Trophoblast cell (in vitro differentiated cells and primary cell): ENCODE data around the gene HIPK1.

Experiments used
- DNase-seq, 2 donors: peaks; one replicate each; pipeline ENCODE4 v3.0.0-alpha.2; 2016
- H2AFZ ChIP-seq: 2 replicates; pipeline ENCODE4 v1.6.1; 2013; ENCODE audit warnings: low read length, moderate library complexity, mild to moderate bottlenecking; ENCODE audit not compliant: insufficient read depth, poor library complexity
- H2AK5ac ChIP-seq: 2 replicates; pipeline ENCODE4 v1.6.1; 2013; ENCODE audit warnings: mild to moderate bottlenecking, low read length
- H2BK120ac ChIP-seq: 2 replicates; pipeline ENCODE4 v1.6.1; 2013; ENCODE audit warnings: low read length, mild to moderate bottlenecking, moderate library complexity; ENCODE audit not compliant: insufficient read depth, poor library complexity
- H2BK12ac ChIP-seq: 2 replicates; pipeline ENCODE4 v1.6.1; 2013; ENCODE audit warnings: mild to moderate bottlenecking, low read length, moderate library complexity
- H2BK5ac ChIP-seq: 2 replicates; pipeline ENCODE4 v1.6.1; 2013; ENCODE audit warnings: low read length, low read depth, moderate library complexity, mild to moderate bottlenecking; ENCODE audit not compliant: poor library complexity
- H3K14ac ChIP-seq: 2 replicates; pipeline ENCODE4 v1.6.1; 2013; ENCODE audit warnings: mild to moderate bottlenecking, low read length
- H3K18ac ChIP-seq: 2 replicates; pipeline ENCODE4 v1.6.1; 2013; ENCODE audit warnings: mild to moderate bottlenecking, low read length
- H3K23ac ChIP-seq: 2 replicates; pipeline ENCODE4 v1.6.1; 2013; ENCODE audit warnings: low read length
- H3K27ac ChIP-seq: 2 replicates; pipeline ENCODE4 v1.5.1; 2013; ENCODE audit warnings: low read depth, mild to moderate bottlenecking, inconsistent platforms, low read length, moderate library complexity
- H3K27me3 ChIP-seq: 2 replicates; pipeline ENCODE4 v1.6.1; 2013; ENCODE audit warnings: inconsistent platforms, mild to moderate bottlenecking, low read length, moderate library complexity; ENCODE audit not compliant: insufficient read depth
- H3K36me3 ChIP-seq, 2 experiments: 1 replicate in 1 of 2; 2 replicates in 1 of 2; pipeline ENCODE4 v1.6.1; 2013; ENCODE audit warnings: low read length in 2 of 2, mild to moderate bottlenecking in 2 of 2, moderate library complexity in 1 of 2; ENCODE audit not compliant: insufficient read depth in 2 of 2, control insufficient read depth in 1 of 2
- H3K4ac ChIP-seq: 2 replicates; pipeline ENCODE4 v1.6.1; 2013; ENCODE audit warnings: low read depth, mild to moderate bottlenecking, low read length, moderate library complexity
- H3K4me1 ChIP-seq, 2 experiments: 1 replicate in 1 of 2; 2 replicates in 1 of 2; pipeline ENCODE4 v1.6.1; 2013; ENCODE audit warnings: low read length in 2 of 2, mild to moderate bottlenecking in 2 of 2, moderate library complexity in 1 of 2; ENCODE audit not compliant: insufficient read depth in 2 of 2, control insufficient read depth in 1 of 2
- H3K4me2 ChIP-seq: 2 replicates; pipeline ENCODE4 v1.6.1; 2013; ENCODE audit warnings: inconsistent platforms, mild to moderate bottlenecking, low read length, moderate library complexity
- H3K4me3 ChIP-seq: 2 replicates; pipeline ENCODE4 v1.5.1; 2013; ENCODE audit warnings: mild to moderate bottlenecking, low read depth, low read length, inconsistent platforms
- H3K79me1 ChIP-seq: one replicate; pipeline ENCODE4 v1.6.1; 2013; ENCODE audit warnings: low read length
- H3K79me2 ChIP-seq: 2 replicates; pipeline ENCODE4 v1.6.1; 2013; ENCODE audit warnings: low read length, mild to moderate bottlenecking; ENCODE audit not compliant: control insufficient read depth, insufficient read depth, poor library complexity
- H3K9ac ChIP-seq: 2 replicates; pipeline ENCODE4 v1.6.1; 2013; ENCODE audit warnings: mild to moderate bottlenecking, low read length
- H3K9me3 ChIP-seq: 2 replicates; pipeline ENCODE4 v1.6.1; 2013; ENCODE audit warnings: low read depth, mild to moderate bottlenecking, control low read depth, inconsistent platforms, low read length; ENCODE audit not compliant: insufficient read depth
- H4K12ac ChIP-seq: 2 replicates; pipeline ENCODE4 v1.6.1; 2013; ENCODE audit warnings: low read depth, mild to moderate bottlenecking, low read length, moderate library complexity
- H4K8ac ChIP-seq: 2 replicates; pipeline ENCODE4 v1.6.1; 2013; ENCODE audit warnings: low read depth, mild to moderate bottlenecking, low read length, moderate library complexity
- H4K91ac ChIP-seq: one replicate; pipeline ENCODE4 v1.6.1; 2013; ENCODE audit warnings: low read depth, mild to moderate bottlenecking, low read length, moderate library complexity
- WGBS: extraction: QIAGEN DNeasy Blood & Tissue Kit; methylation state at CpG from one replicate; pipeline ENCODE4 v1.1.7; 2013; ENCODE audit warnings: missing lambda C conversion rate; ENCODE audit not compliant: insufficient read length, insufficient coverage; ENCODE audit errors: extremely low coverage; 5-methylcytosine and 5-hydroxymethylcytosine counted together

Gene HIPK1

DNA sequence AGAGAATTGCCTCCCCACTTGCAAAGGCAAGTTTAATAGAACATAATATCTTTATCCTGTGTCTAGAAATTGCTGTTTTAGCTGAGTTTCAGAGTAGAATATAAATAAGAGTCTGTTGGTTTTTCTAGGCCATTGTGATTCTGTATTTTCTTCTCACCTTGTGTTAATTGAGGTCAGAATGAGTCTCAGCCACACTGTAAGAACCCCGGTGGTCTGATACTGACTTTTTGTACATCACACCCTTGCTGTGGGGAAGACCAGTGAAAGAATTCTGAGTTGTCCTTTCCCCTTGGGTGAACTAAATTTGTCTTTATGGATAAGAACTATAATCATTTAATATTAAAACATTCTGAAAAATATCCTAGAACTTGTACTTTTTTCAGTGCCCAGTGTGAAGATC is 6.8 kb downstream of the HIPK1 start:
- Histone ChIP-seq H3K9me3 (no peaks in the 10 kb centered on the region), H3K4ac (no peak overlapping the region), H2AFZ (no peak overlapping the region), H2BK5ac (no peak overlapping the region), H3K27ac (no peak overlapping the region), H4K8ac (no peak overlapping the region), H3K79me2 (peaks cover 5% of the 10 kb centered on the region), H4K91ac (no peak overlapping the region), H3K14ac (no peak overlapping the region), H3K4me3 (no peak overlapping the region), H3K4me1 (peaks cover 0 to 2% of the 10 kb centered on the region in 2 experiments), H3K27me3 (no peaks in the 10 kb centered on the region), H3K79me1 (no peaks in the 10 kb centered on the region), H3K9ac (no peak overlapping the region), H2AK5ac (no peak overlapping the region), H2BK120ac (no peak overlapping the region), H3K18ac (no peak overlapping the region), H3K4me2 (no peak overlapping the region), H4K12ac (no peak overlapping the region), H3K23ac (no peak overlapping the region), H2BK12ac (no peak overlapping the region), H3K36me3 (peaks cover 6 to 8% of the 10 kb centered on the region in 2 experiments)
- DNase-seq, result no peak
- no CpG with 5 or more reads among the region's 1 CpG for WGBS

DNA sequence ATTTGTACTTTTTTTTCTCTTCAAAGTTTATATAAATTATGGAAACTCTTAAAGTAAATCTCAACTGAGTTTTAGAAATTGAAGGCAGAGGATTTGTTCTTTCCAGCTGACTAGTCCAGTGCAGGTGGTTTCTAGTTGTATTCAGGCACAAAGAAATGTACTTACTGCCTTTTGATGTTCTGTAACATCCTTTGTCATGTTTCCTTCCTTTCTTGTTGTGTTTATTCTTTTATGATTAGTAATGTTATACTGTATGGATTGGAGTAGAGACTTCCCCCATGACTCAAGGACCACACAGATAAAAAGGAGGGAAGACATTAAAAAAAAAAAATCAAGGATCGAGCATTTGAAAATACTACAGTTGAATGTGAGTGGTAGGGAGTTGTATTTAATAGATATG is 8.0 kb downstream of the HIPK1 start:
- Histone ChIP-seq H3K4me3 (no peak overlapping the region), H3K4me2 (no peak overlapping the region), H3K79me2 (peaks cover 5% of the 10 kb centered on the region), H3K79me1 (no peaks in the 10 kb centered on the region), H3K18ac (no peak overlapping the region), H2BK120ac (no peak overlapping the region), H4K91ac (no peak overlapping the region), H2BK12ac (no peak overlapping the region), H4K12ac (no peak overlapping the region), H3K9me3 (no peaks in the 10 kb centered on the region), H3K23ac (no peak overlapping the region), H3K9ac (no peak overlapping the region), H3K4me1 (peaks cover 0 to 2% of the 10 kb centered on the region in 2 experiments), H3K4ac (no peak overlapping the region), H3K27me3 (no peaks in the 10 kb centered on the region), H2BK5ac (no peak overlapping the region), H2AFZ (no peak overlapping the region), H3K36me3 (peaks cover 10 to 15% of the 10 kb centered on the region in 2 experiments), H3K27ac (no peak overlapping the region), H4K8ac (no peak overlapping the region), H3K14ac (no peak overlapping the region), H2AK5ac (no peak overlapping the region)
- WGBS, result 100% methylated on average over 1 of the region's 1 CpG
- DNase-seq, result no peak

DNA sequence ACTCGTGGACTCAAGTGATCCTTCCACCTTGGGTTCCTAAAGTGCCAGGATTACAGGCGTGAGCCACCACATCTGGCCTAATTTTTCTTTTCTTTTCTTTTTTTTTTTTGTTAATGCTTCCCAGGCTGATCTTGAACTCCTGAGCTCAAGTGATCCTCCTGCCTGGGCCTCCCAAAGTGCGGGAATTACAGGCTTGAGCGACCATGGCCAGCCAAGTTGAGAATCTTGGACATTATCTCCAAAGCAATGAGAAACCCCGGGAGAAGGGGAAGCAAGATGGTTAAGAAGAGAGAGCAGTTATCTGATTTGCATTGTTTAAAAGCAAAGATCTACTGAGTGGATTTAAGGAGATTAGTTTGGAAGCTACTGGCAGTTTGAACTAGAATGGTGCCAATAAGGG is 9.1 kb downstream of the HIPK1 start:
- no peak overlapping the region for H2BK120ac ChIP-seq
- H3K79me1 ChIP-seq, result no peaks in the 10 kb centered on the region
- no peak overlapping the region for H3K14ac ChIP-seq
- H2BK12ac ChIP-seq, result no peak overlapping the region
- H3K4me2 ChIP-seq, result no peak overlapping the region
- no peak overlapping the region for H3K27ac ChIP-seq
- H3K23ac ChIP-seq, result no peak overlapping the region
- no peaks in the 10 kb centered on the region for H3K27me3 ChIP-seq
- H3K18ac ChIP-seq, result no peak overlapping the region
- no peak overlapping the region for H3K9ac ChIP-seq
- peaks cover 10 to 15% of the 10 kb centered on the region in 2 experiments for H3K36me3 ChIP-seq
- H2BK5ac ChIP-seq, result no peak overlapping the region
- no peak overlapping the region for H3K4ac ChIP-seq
- no peaks in the 10 kb centered on the region for H3K9me3 ChIP-seq
- H4K8ac ChIP-seq, result no peak overlapping the region
- DNase-seq, result no peak
- H3K4me1 ChIP-seq, result peaks cover 0 to 2% of the 10 kb centered on the region in 2 experiments
- no peak overlapping the region for H2AK5ac ChIP-seq
- no peak overlapping the region for H3K4me3 ChIP-seq
- no peak overlapping the region for H2AFZ ChIP-seq
- H3K79me2 ChIP-seq, result peaks cover 5% of the 10 kb centered on the region
- no peak overlapping the region for H4K91ac ChIP-seq
- no peak overlapping the region for H4K12ac ChIP-seq
- no CpG with 5 or more reads among the region's 5 CpGs for WGBS

DNA sequence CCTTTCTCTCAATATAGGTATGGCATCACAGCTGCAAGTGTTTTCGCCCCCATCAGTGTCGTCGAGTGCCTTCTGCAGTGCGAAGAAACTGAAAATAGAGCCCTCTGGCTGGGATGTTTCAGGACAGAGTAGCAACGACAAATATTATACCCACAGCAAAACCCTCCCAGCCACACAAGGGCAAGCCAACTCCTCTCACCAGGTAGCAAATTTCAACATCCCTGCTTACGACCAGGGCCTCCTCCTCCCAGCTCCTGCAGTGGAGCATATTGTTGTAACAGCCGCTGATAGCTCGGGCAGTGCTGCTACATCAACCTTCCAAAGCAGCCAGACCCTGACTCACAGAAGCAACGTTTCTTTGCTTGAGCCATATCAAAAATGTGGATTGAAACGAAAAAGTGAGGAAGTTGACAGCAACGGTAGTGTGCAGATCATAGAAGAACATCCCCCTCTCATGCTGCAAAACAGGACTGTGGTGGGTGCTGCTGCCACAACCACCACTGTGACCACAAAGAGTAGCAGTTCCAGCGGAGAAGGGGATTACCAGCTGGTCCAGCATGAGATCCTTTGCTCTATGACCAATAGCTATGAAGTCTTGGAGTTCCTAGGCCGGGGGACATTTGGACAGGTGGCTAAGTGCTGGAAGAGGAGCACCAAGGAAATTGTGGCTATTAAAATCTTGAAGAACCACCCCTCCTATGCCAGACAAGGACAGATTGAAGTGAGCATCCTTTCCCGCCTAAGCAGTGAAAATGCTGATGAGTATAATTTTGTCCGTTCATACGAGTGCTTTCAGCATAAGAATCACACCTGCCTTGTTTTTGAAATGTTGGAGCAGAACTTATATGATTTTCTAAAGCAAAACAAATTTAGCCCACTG is 11.5 kb downstream of the HIPK1 start:
- no peak overlapping the region for H3K14ac ChIP-seq
- H3K18ac ChIP-seq, result no peak overlapping the region
- no peaks in the 10 kb centered on the region for H3K9me3 ChIP-seq
- H3K9ac ChIP-seq, result no peak overlapping the region
- DNase-seq, result no peak
- peaks cover 12 to 16% of the 10 kb centered on the region in 2 experiments for H3K36me3 ChIP-seq
- H4K91ac ChIP-seq, result no peak overlapping the region
- H2BK5ac ChIP-seq, result no peak overlapping the region
- H4K8ac ChIP-seq, result no peak overlapping the region
- no peak overlapping the region for H3K4me3 ChIP-seq
- H3K4me1 ChIP-seq, result peaks cover 0 to 2% of the 10 kb centered on the region in 2 experiments
- no peak overlapping the region for H2AK5ac ChIP-seq
- H2BK12ac ChIP-seq, result no peak overlapping the region
- no peak overlapping the region for H3K23ac ChIP-seq
- no peaks in the 10 kb centered on the region for H3K27me3 ChIP-seq
- H3K79me2 ChIP-seq, result peaks cover 3% of the 10 kb centered on the region
- no peak overlapping the region for H3K27ac ChIP-seq
- no peak overlapping the region for H3K4ac ChIP-seq
- no peak overlapping the region for H3K4me2 ChIP-seq
- WGBS, result no CpG with 5 or more reads among the region's 16 CpGs
- H4K12ac ChIP-seq, result no peak overlapping the region
- H2BK120ac ChIP-seq, result no peak overlapping the region
- H3K79me1 ChIP-seq, result no peaks in the 10 kb centered on the region
- no peak overlapping the region for H2AFZ ChIP-seq
